GM12892 (cell line): Measurements from ENCODE around the gene CLTRN.

ENCODE experiments used
- POLR2A ChIP-seq: IDR thresholded peaks from 2 replicates; pipeline ENCODE4 v1.6.1; 2011; ENCODE audit warnings: low read depth, low read length, control low read depth
- POLR2AphosphoS5 ChIP-seq: IDR thresholded peaks from 2 replicates; pipeline ENCODE4 v1.6.1; 2011; ENCODE audit warnings: low read depth, low read length, control low read depth

DNA sequence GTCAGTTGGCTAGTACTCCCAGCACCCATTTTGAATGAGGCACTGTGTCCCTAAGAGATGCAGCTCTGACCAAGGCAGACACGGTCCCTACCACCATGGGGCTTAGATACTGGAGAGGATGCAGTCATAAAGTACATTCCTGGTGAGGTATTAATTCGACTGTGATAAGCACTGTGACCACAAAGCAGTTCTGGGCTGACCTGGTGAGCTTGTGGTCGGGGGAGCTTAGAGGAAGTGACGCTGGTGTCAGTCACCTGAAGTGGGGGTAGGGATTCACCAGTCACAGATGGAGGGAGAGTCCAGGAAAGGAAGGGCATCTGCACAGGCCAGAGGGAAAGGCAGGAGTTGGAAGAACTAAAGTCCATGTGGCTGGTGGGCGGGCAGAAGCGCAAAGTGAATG lies 15.8 kb upstream of the CLTRN start:
- no peak for TF ChIP-seq POLR2A
- TF ChIP-seq POLR2AphosphoS5: no peak
